IMR-90 (cell line): Measurements from ENCODE around the gene PCYT2. TPM values are rescaled to one million over a fixed set of nuclear protein-coding genes. Genes with fewer than 3 reads are reported as not detected.

ENCODE experiments used
- ATAC-seq: fragments of 200-7000 bp; cut with Tn5 transposase; 2 replicates; pipeline ENCODE4 v1.9.1; 2020; ENCODE audit warnings: low read depth, mild to moderate bottlenecking, moderate library complexity
- BruUV-seq: library from RNA; stranded (reverse); fragments of 400-500 nt; replicated peaks from 2 replicates; lab custom pipeline; 2021; lab: Mats Ljungman, UMichigan
- CTCF ChIA-PET: fragments of 300-600 bp; formaldehyde crosslinking; extraction: SDS; loops from one replicate; lab custom pipeline; 2021; ENCODE audit warnings: antibody characterized with exemption; lab: Yijun Ruan, JAX
- POLR2A ChIA-PET: fragments of 300-600 bp; sonication (Branson Sonifier 250); formaldehyde crosslinking; loops from one replicate; lab custom pipeline; 2022; ENCODE audit warnings: antibody characterized with exemption; ENCODE audit not compliant: unreplicated experiment; lab: Charles Lee
- DNase-seq: peaks from one replicate; pipeline ENCODE4 v3.0.0; 2013
- H2AFZ ChIP-seq: replicated peaks from 2 replicates; pipeline ENCODE3; 2013; ENCODE audit warnings: low read length, mild to moderate bottlenecking; ENCODE audit not compliant: poor library complexity
- H2AK5ac ChIP-seq: 2 replicates; pipeline ENCODE4 v1.6.1; 2013; ENCODE audit warnings: low read depth, low read length, inconsistent platforms
- H2AK9ac ChIP-seq: replicated peaks from 2 replicates; pipeline ENCODE3; 2013; ENCODE audit warnings: mild to moderate bottlenecking, low read depth, low read length, moderate library complexity; ENCODE audit not compliant: poor library complexity
- H2BK120ac ChIP-seq: 2 replicates; pipeline ENCODE4 v1.6.1; 2013; ENCODE audit warnings: low read depth, low read length, inconsistent platforms
- H2BK15ac ChIP-seq: 3 replicates; pipeline ENCODE4 v1.6.1; 2013; ENCODE audit warnings: low read depth, low read length, inconsistent platforms
- H2BK20ac ChIP-seq: 2 replicates; pipeline ENCODE4 v1.6.1; 2013; ENCODE audit warnings: low read depth, mild to moderate bottlenecking, inconsistent platforms, low read length, moderate library complexity
- H2BK5ac ChIP-seq: 2 replicates; pipeline ENCODE4 v1.6.1; 2013; ENCODE audit warnings: mild to moderate bottlenecking, low read depth, low read length, inconsistent platforms; ENCODE audit not compliant: poor library complexity, severe bottlenecking
- H3K14ac ChIP-seq: replicated peaks from 2 replicates; pipeline ENCODE4 v1.6.1; 2013; ENCODE audit warnings: low read depth, low read length, inconsistent platforms
- H3K18ac ChIP-seq: 2 replicates; pipeline ENCODE4 v1.6.1; 2013; ENCODE audit warnings: low read depth, low read length, control low read depth
- H3K23ac ChIP-seq: 2 replicates; pipeline ENCODE4 v1.6.1; 2013; ENCODE audit warnings: low read depth, low read length, inconsistent platforms
- H3K27ac ChIP-seq: 2 replicates; pipeline ENCODE4 v1.5.1; 2013; ENCODE audit warnings: mild to moderate bottlenecking, control low read depth, low read length; ENCODE audit not compliant: insufficient read depth
- H3K27me3 ChIP-seq: 2 replicates; pipeline ENCODE4 v1.6.1; 2013; ENCODE audit warnings: low read length; ENCODE audit not compliant: control insufficient read depth, insufficient read depth
- H3K36me3 ChIP-seq: 2 replicates; pipeline ENCODE4 v1.6.1; 2013; ENCODE audit warnings: low read length, mixed read lengths; ENCODE audit not compliant: control insufficient read depth, insufficient read depth
- H3K4ac ChIP-seq: 2 replicates; pipeline ENCODE4 v1.6.1; 2013; ENCODE audit warnings: low read depth, low read length, inconsistent platforms
- H3K4me1 ChIP-seq: 2 replicates; pipeline ENCODE4 v1.6.1; 2013; ENCODE audit warnings: low read length, mixed read lengths; ENCODE audit not compliant: control insufficient read depth, insufficient read depth
- H3K4me2 ChIP-seq: 2 replicates; pipeline ENCODE4 v1.6.1; 2013; ENCODE audit warnings: low read depth, mild to moderate bottlenecking, control low read depth, low read length, moderate library complexity
- H3K4me3 ChIP-seq: 2 replicates; pipeline ENCODE4 v1.5.1; 2013; ENCODE audit warnings: low read depth, mild to moderate bottlenecking, control low read depth, low read length, moderate library complexity; ENCODE audit not compliant: insufficient read depth
- H3K56ac ChIP-seq: 2 replicates; pipeline ENCODE4 v1.6.1; 2013; ENCODE audit warnings: low read length, inconsistent platforms; ENCODE audit not compliant: insufficient read depth; ENCODE audit errors: extremely low read depth
- H3K79me1 ChIP-seq, 2 experiments: 2 replicates each; pipeline ENCODE4 v1.6.1; 2013; ENCODE audit warnings: low read length in 2 of 2, inconsistent platforms in 1 of 2, low read depth in 1 of 2
- H3K9ac ChIP-seq: 2 replicates; pipeline ENCODE4 v1.6.1; 2013; ENCODE audit warnings: low read depth, low read length, control low read depth
- H3K9me1 ChIP-seq: 2 replicates; pipeline ENCODE4 v1.6.1; 2013; ENCODE audit warnings: low read length, inconsistent platforms; ENCODE audit not compliant: insufficient read depth
- H3K9me3 ChIP-seq: 2 replicates; pipeline ENCODE4 v1.6.1; 2013; ENCODE audit warnings: low read length; ENCODE audit not compliant: control insufficient read depth, insufficient read depth
- H4K20me1 ChIP-seq: 2 replicates; pipeline ENCODE4 v1.6.1; 2013; ENCODE audit warnings: low read length, inconsistent platforms; ENCODE audit not compliant: insufficient read depth
- H4K5ac ChIP-seq: 2 replicates; pipeline ENCODE4 v1.6.1; 2013; ENCODE audit warnings: mild to moderate bottlenecking, low read depth, low read length, control low read depth
- H4K8ac ChIP-seq, 2 experiments: 2 replicates each; pipeline ENCODE4 v1.6.1; 2013; ENCODE audit warnings: low read depth in 2 of 2, low read length in 2 of 2, control low read depth in 1 of 2, inconsistent platforms in 1 of 2
- H4K91ac ChIP-seq: 2 replicates; pipeline ENCODE4 v1.6.1; 2013; ENCODE audit warnings: low read depth, low read length, inconsistent platforms; ENCODE audit not compliant: insufficient read depth
- MAZ ChIP-seq: IDR thresholded peaks from 2 replicates; pipeline ENCODE4 v1.6.1; 2012; ENCODE audit warnings: low read depth, mild to moderate bottlenecking, low read length, improper control_type of control experiment, moderate library complexity, borderline replicate concordance
- NFE2L2 ChIP-seq: fragments of 150-350 bp; IDR thresholded peaks from 2 replicates; pipeline ENCODE4 v1.6.1; 2016; ENCODE audit warnings: low read depth, mild to moderate bottlenecking, low read length
- RAD21 ChIP-seq: IDR thresholded peaks from 2 replicates; pipeline ENCODE4 v1.6.1; 2012; ENCODE audit warnings: low read length, improper control_type of control experiment
- WGBS, 2 experiments: methylation state at CpG; one replicate each; pipeline versions ENCODE4 v1.1.5 to v1.1.7; 2013; ENCODE audit warnings: missing lambda C conversion rate in 2 of 2; ENCODE audit not compliant: insufficient read length in 1 of 2; ENCODE audit errors: extremely low coverage in 2 of 2; 5-methylcytosine and 5-hydroxymethylcytosine counted together
- dilution Hi-C: fragments of 300-500 bp; cut with HindIII; formaldehyde crosslinking; loops from one replicate; pipeline ENCODE4 v1.14.3; 2018; ENCODE audit warnings: low sequenced_read_pairs; ENCODE audit not compliant: unreplicated experiment
- in situ Hi-C: fragments of 300-500 bp; cut with MboI; formaldehyde crosslinking; loops from 3 replicates; pipeline ENCODE4 v1.14.3; 2019; ENCODE audit warnings: low sequenced_read_pairs, inconsistent platforms, mixed read lengths
- intact Hi-C: fragments of 100-400 bp; cut with micrococcal nuclease; formaldehyde crosslinking; loops from 2 replicates; pipeline ENCODE4 v1.10.0; 2022
- polyA plus RNA-seq, 3 experiments: library from polyadenylated mRNA; depleted of rRNA; stranded (reverse); fragments of >200 nt; gene quantifications; 2 replicates each; pipeline ENCODE4 v1.2.3, GENCODE V29; 2012; ENCODE audit warnings: low replicate concordance in 1 of 3
- total RNA-seq: library from RNA; depleted of rRNA; stranded (reverse); fragments of >200 nt; gene quantifications from 2 replicates; pipeline ENCODE4 v1.2.3, GENCODE V29; 2012

Gene PCYT2
- total and polyA plus RNA-seq, 2 of the 4 experiments (the other 2 are of a cell fraction), result 37.3 to 38.5 TPM

DNA sequence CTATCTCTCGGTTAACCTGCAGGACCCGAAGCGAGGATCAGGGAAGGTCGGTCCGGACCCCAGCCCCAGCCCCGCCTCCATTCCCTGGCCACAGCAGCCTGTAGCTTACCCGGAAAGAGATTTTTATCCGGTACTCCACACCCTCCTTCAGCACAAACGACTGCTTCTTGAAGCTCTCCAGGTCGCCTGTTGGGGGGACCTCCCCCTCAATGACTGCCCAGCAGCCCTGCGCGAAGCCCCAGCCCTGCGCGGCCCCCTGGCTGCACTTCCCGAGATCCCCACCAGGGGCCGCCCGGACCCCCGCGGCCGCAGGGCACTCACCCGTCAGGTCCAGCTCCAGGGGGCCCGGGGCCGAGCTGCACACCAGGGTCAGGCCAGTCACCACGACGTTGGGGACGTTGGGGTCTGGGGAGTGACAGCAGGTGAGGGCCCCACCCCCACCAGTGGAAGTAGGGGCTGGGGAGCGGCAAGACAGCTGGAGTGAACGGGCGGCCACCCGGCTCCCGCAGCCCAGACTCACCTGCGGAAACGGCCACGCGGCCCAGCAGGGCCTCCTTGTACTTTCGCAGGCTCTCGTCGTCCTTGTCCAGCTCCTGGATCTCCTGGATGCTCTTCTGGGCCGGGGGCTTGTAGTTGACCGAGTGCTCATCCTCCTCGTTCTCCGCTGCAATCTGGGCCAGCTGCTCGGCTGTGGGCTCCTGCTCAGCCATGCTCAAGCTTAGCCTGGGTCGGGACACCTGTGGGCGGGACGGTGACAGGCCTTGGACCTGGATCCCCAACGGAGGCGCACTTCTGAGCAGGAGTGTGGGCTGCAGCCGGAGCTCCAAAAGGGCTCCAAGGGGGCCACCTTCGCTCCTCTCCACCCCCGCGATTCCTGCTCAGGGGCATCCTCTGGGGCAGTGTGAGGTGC is 41.7 kb downstream of the PCYT2 start (continued):
- TF ChIP-seq RAD21, result no peak; the same call in 1 of the 2 replicates

DNA sequence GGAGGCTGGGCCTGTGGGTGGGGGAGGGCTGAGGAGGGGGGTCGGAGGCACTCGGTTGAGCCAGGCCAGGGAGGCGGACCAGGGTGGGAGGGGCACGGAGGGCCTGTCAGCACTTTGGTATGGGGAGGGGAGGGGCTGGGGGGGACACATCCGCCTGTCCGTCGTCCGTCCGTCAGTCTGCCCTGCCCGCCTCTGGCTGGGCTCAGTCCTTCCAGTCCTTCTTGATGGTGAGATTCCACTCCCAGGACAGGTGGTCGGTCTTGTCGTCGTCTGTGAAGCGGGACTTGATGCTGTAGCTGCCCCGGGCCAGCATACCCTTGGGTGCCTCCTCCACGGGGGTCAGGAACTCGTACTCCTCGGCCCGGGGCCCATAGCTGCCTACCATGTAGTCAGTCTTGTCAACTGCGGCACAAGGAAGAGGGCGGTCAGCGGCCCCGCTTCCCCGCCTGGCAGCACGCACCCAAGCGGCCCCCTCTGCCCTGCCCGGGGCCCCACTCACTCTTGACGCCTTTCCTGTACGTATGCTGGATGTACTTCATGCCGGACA is 42.5 kb downstream of the PCYT2 start:
- H2BK5ac ChIP-seq, result peak overlapping the region; percentile 99
- DNase-seq, result peak; percentile 88
- peak overlapping the region; percentile 8; the same call in 1 of the 3 replicates for H2BK15ac ChIP-seq
- peak overlapping the region; percentile 89 for H3K4ac ChIP-seq
- H3K14ac ChIP-seq, result peak overlapping the region; percentile 83
- peak overlapping the region; percentile 71 for H2AFZ ChIP-seq
- no peak overlapping the region for H3K18ac ChIP-seq
- peaks cover 9% of the 10 kb centered on the region; the same call in 1 of the 2 replicates for H3K9me1 ChIP-seq
- TSS peak; percentile 89 for BruUV-seq
- H2BK20ac ChIP-seq, result no peak overlapping the region; the same call in 1 of the 2 replicates
- TF ChIP-seq NFE2L2 (no peak), MAZ (peak; percentile 81)
- CTCF ChIA-PET, result interaction anchor here (0.7 kb wide), 1 partner anchor 14 kb away, joined by 3 read pairs; no protein-coding TSS in a partner anchor
- peak overlapping the region; percentile 51 for H3K9ac ChIP-seq
- peak overlapping the region; percentile 14; the same call in 1 of the 2 replicates for H2BK120ac ChIP-seq
- peaks cover 40% of the 10 kb centered on the region for H3K36me3 ChIP-seq
- peak overlapping the region; percentile 19 for H3K4me2 ChIP-seq
- H3K4me1 ChIP-seq, result peaks cover 35% of the 10 kb centered on the region
- POLR2A ChIA-PET, result no interaction called here
- in situ Hi-C loops (no loop called here), intact Hi-C loops (no loop called here), dilution Hi-C loops (no loop called here)
- no peak overlapping the region for H3K4me3 ChIP-seq
- no peak overlapping the region for H4K5ac ChIP-seq
- peaks cover 7 to 77% of the 10 kb centered on the region in 2 experiments; a peak in 3 of 4 replicates for H3K79me1 ChIP-seq
- H4K8ac ChIP-seq, result peak overlapping the region; percentile 23 to 51; a peak in 2 of 4 replicates
- H2AK5ac ChIP-seq, result peak overlapping the region; percentile 98
- peak overlapping the region; percentile 90 for H3K27ac ChIP-seq
- H3K9me3 ChIP-seq, result no peaks in the 10 kb centered on the region
- H3K56ac ChIP-seq, result no peak overlapping the region
- peak overlapping the region; percentile 94 for H3K23ac ChIP-seq
- H3K27me3 ChIP-seq, result no peaks in the 10 kb centered on the region
- H2AK9ac ChIP-seq, result peak overlapping the region; percentile 99
- 64% methylated on average over 8 of the region's 30 CpGs; no CpG with 5 or more reads in 1 of the 2 experiments for WGBS, 2 experiments
- peak; percentile 38 for ATAC-seq
- H4K91ac ChIP-seq, result peak overlapping the region; percentile 52
- H4K20me1 ChIP-seq, result peaks cover 55% of the 10 kb centered on the region
